ENCODE data around the gene CXCL9. TPM values are rescaled to one million over a fixed set of nuclear protein-coding genes. Genes with fewer than 3 reads are reported as not detected.

CXCL9 gene
- total RNA-seq, 1 experiment from 2014 or later, result not detected

DNA sequence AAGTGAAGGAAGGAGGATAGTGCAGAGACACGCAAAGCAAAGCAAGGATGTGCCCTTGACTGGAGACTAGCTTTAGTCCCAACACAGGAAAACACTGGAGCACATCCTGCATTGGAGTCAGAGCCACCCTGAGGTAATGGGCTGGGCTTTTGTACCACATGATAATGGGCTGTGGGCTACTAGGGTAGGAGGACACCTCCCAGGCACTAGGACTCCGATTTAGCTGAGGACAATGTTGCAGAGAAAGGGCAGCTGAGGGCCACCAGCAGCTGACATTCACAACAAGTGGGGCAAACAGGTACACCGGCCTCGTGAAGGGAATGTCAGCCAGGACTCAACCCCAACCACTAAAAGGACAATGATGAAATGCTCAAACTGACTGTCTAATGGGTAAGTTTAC lies 26.7 kb downstream of the CXCL9 start:
- H3K9me3 ChIP-seq (ENCODE audit: control insufficient read depth, insufficient read depth, low read depth, low read length), result no peaks in the 10 kb centered on the region
- intact Hi-C loops (cut with micrococcal nuclease; ENCODE audit: unreplicated experiment) (no loop called here), in situ Hi-C loops (cut with HindIII; ENCODE audit: low pct_unique_long_range_greater_than_20kb, low sequenced_read_pairs) (no loop called here)
- peaks cover 17% of the 10 kb centered on the region for H3K36me3 ChIP-seq (ENCODE audit: control insufficient read depth, insufficient read depth, low read length)
- TF ChIP-seq TCF7L2 (IDR thresholded peaks at IDR 0.05; ENCODE audit: low read depth, low read length) (no peak), SIN3A (IDR thresholded peaks at IDR 0.05; ENCODE audit: borderline replicate concordance, insufficient read depth, low read depth, low read length) (no peak), POLR2AphosphoS5 (IDR thresholded peaks at IDR 0.05; ENCODE audit: low read depth, low read length) (no peak)
- TF ChIP-seq, protein P1, sequence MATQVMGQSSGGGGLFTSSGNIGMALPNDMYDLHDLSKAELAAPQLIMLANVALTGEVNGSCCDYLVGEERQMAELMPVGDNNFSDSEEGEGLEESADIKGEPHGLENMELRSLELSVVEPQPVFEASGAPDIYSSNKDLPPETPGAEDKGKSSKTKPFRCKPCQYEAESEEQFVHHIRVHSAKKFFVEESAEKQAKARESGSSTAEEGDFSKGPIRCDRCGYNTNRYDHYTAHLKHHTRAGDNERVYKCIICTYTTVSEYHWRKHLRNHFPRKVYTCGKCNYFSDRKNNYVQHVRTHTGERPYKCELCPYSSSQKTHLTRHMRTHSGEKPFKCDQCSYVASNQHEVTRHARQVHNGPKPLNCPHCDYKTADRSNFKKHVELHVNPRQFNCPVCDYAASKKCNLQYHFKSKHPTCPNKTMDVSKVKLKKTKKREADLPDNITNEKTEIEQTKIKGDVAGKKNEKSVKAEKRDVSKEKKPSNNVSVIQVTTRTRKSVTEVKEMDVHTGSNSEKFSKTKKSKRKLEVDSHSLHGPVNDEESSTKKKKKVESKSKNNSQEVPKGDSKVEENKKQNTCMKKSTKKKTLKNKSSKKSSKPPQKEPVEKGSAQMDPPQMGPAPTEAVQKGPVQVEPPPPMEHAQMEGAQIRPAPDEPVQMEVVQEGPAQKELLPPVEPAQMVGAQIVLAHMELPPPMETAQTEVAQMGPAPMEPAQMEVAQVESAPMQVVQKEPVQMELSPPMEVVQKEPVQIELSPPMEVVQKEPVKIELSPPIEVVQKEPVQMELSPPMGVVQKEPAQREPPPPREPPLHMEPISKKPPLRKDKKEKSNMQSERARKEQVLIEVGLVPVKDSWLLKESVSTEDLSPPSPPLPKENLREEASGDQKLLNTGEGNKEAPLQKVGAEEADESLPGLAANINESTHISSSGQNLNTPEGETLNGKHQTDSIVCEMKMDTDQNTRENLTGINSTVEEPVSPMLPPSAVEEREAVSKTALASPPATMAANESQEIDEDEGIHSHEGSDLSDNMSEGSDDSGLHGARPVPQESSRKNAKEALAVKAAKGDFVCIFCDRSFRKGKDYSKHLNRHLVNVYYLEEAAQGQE (IDR thresholded peaks at IDR 0.05; ENCODE audit: insufficient read depth in 1 of 2, low read depth in 2 of 2, low read length in 1 of 2), result no peak
- TF ChIP-seq, protein P2, sequence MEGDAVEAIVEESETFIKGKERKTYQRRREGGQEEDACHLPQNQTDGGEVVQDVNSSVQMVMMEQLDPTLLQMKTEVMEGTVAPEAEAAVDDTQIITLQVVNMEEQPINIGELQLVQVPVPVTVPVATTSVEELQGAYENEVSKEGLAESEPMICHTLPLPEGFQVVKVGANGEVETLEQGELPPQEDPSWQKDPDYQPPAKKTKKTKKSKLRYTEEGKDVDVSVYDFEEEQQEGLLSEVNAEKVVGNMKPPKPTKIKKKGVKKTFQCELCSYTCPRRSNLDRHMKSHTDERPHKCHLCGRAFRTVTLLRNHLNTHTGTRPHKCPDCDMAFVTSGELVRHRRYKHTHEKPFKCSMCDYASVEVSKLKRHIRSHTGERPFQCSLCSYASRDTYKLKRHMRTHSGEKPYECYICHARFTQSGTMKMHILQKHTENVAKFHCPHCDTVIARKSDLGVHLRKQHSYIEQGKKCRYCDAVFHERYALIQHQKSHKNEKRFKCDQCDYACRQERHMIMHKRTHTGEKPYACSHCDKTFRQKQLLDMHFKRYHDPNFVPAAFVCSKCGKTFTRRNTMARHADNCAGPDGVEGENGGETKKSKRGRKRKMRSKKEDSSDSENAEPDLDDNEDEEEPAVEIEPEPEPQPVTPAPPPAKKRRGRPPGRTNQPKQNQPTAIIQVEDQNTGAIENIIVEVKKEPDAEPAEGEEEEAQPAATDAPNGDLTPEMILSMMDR (IDR thresholded peaks at IDR 0.05), result no peak
- DNase-seq (ENCODE audit: low read depth, low spot score) (no peak), ATAC-seq (no peak)
- no peak overlapping the region for H3K4me3 ChIP-seq (ENCODE audit: low read depth in 2 of 2, low read length in 2 of 2)
- no peaks in the 10 kb centered on the region for H3K4me1 ChIP-seq (ENCODE audit: control insufficient read depth, insufficient read depth, low read length)
- ChIA-PET CTCF (no interaction called here), POLR2A (no interaction called here)
- no TSS peak for BruUV-seq (replicated peaks)
- no peaks in the 10 kb centered on the region for H3K27me3 ChIP-seq (ENCODE audit: control insufficient read depth, insufficient read depth, low read length)
- no peak overlapping the region for H3K27ac ChIP-seq (ENCODE audit: low read length)

DNA sequence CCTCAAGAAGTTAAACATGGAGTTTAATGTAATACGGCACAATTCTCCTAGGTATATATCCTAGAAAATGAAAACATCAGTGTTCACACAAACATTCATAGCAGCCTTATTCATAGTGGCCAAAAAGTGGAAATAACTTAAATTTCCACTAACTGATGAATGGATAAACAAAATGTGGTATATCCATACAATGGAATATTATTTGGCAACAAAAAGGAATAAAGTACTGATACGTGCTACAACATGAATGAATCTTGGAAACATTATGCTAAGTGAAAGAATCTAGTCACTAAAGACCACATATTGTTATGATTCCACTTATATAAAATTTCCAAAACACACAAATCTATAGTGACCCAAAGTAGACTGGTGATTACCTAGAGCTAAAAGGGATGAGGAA lies 31.1 kb downstream of the CXCL9 start:
- peaks cover 38% of the 10 kb centered on the region for H3K36me3 ChIP-seq (ENCODE audit: control insufficient read depth, insufficient read depth, low read length)
- ATAC-seq, result no peak
- POLR2A ChIA-PET, result no interaction called here

More for the DNA sequence above, 31.1 kb downstream of the CXCL9 start:
- TF ChIP-seq SIN3A (IDR thresholded peaks at IDR 0.05; ENCODE audit: borderline replicate concordance, insufficient read depth, low read depth, low read length), result no peak
- no peak for TF ChIP-seq TCF7L2 (IDR thresholded peaks at IDR 0.05; ENCODE audit: low read depth, low read length)
- no peak for TF ChIP-seq POLR2AphosphoS5 (IDR thresholded peaks at IDR 0.05; ENCODE audit: low read depth, low read length)
- TF ChIP-seq, protein P2 (IDR thresholded peaks at IDR 0.05), result no peak
- TF ChIP-seq, protein P1 (IDR thresholded peaks at IDR 0.05; ENCODE audit: insufficient read depth in 1 of 2, low read depth in 2 of 2, low read length in 1 of 2), result no peak
- no peak overlapping the region for H3K4me3 ChIP-seq (ENCODE audit: low read depth in 2 of 2, low read length in 2 of 2)
- no peaks in the 10 kb centered on the region for H3K27me3 ChIP-seq (ENCODE audit: control insufficient read depth, insufficient read depth, low read length)
- no peak overlapping the region for H3K27ac ChIP-seq (ENCODE audit: low read length)
- H3K4me1 ChIP-seq (ENCODE audit: control insufficient read depth, insufficient read depth, low read length), result no peaks in the 10 kb centered on the region
- no peak for DNase-seq (ENCODE audit: low read depth, low spot score)
- CTCF ChIA-PET, result no interaction called here
- intact Hi-C loops (cut with micrococcal nuclease; ENCODE audit: unreplicated experiment), result no loop called here
- no TSS peak for BruUV-seq (replicated peaks)
- H3K9me3 ChIP-seq (ENCODE audit: control insufficient read depth, insufficient read depth, low read depth, low read length), result no peaks in the 10 kb centered on the region
- in situ Hi-C loops (cut with HindIII; ENCODE audit: low pct_unique_long_range_greater_than_20kb, low sequenced_read_pairs), result no loop called here
